GM19239 (cell line): Measurements from ENCODE around the gene RAD51B.

ENCODE experiments used
- DNase-seq: peaks from one replicate; pipeline ENCODE4 v3.0.0; 2011; ENCODE audit warnings: low spot score; ENCODE audit not compliant: insufficient read length
- FAIRE-seq: peaks from 2 replicates; lab custom pipeline; 2011; peaks lifted over from hg19 to GRCh38; lab: Jason Lieb, UNC

The RAD51B gene

DNA sequence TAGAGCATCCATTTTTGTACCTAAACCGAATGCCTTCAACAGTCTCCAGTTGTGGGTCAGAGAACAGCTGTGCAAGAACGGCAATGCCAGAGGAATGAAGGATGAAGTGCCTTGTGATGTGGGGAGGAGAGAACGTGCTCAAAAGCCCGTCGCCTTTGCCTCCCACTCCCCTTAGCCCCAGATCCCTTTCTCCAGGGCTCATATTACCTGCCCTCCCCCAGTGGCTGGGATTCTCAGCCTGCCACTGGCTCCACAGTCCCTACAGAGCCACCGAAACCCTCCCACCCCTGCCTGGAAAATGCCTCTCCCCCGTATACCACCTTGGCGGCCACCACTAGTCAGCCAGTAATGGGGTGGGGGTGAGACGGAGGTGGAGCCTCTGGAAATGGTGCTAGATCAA is 814.8 kb downstream of the RAD51B start:
- FAIRE-seq: no peak
- DNase-seq: no peak

DNA sequence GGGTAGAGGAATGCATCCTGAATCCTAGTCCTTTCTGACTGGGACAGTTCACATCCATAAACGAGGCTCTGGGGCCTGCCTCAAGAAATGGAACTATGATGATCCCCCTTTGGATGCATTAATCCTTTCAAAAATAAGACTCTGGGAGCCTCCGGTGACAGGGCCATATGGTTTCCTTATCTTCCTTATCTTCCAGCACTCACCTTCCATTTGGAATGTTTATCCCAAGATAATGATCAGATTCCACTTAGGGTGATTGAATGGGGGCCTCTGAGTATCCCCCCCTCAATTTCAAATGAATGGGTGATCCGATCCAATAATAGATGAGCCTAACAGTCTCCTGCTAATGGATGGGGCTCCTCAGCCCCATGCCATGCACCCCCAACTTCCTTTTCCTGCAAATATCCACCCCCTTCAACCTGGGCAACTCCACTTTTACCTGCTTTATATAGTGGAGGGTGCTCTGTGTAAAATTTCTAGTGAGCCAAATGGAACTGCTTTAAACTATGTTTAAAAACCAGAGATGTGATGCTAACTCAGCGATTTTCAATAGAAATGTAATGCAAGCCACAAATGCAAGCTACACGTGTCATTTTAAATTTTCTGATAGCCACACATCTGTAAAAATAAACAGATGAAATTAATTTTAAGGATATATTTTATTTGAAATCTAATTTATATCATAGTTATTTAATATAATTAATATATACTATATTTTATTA is 815.5 kb downstream of the RAD51B start:
- FAIRE-seq (no peak), DNase-seq (no peak)

DNA sequence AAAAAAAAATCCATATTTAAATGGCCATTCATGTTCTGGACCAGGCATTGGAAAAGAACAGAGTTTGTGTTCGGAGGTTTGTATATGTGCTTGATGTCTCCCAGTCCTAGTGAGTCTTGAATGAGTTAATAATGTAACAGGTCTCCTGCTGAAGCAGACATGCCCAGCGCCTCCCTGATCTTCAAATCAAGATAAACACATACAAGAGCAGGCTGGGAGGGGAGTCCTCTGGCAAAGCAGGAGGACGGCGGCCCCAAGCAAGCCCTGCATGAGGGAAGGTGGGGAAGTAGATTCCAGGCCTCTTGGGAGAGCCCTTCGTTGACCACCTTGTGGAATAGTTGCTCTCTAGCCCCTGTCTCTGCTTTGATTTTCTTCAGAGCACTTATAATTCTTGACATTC is 817.0 kb downstream of the RAD51B start:
- no peak for DNase-seq
- no peak for FAIRE-seq

DNA sequence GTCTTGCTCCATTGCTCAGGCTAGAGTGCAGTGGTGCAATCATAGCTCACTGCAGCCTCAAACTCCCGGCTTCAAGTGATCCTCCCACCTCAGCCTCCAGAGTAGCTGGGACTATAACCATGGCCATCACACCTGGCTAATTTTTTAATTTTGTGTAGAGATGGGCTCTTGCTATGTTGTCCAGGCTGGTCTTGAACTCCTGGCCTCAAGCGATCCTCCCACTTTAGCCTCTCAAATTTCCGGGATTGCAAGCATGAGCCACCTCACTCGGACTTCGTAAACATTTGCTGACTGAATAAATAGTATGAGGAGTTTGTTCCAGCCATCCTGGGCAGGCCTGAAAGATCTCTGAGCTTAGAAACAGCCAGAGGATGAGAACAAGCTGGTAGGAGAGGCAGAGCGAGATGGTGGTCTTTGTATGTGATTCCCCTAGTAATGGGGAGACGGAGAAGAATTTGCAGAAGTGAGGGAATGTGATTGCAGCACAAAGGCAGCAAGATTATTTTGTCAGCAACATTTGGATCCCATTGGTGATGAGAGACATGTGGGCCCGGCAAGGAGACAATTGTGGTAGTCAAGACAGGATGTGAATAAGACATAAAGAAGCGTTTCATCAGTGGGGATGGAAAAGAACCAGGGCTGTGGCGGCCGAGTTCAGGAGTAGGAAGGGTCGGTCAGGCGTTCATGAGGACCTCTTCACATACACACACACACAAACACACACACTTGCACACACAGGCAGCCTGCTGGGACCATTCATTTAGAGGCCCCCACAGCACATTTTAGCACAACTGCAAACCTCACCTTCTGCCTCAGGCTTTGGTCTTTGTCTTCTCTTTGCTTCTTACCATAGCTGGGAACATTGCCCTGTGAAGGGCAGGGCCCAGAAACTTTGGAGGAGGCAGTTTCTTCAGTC is 817.8 kb downstream of the RAD51B start:
- FAIRE-seq (no peak), DNase-seq (no peak)

- DNase-seq (no peak), FAIRE-seq (no peak)
Measured at GRCh38 chr14:68638141-68638999, 818.8 kb downstream of the RAD51B start.

GRCh38 chr14:68639000-68639757 is 819.6 kb downstream of the RAD51B start:
- FAIRE-seq: no peak
- DNase-seq: no peak

- FAIRE-seq (no peak), DNase-seq (no peak)
Measured at GRCh38 chr14:68639758-68640574, 820.4 kb downstream of the RAD51B start.

GRCh38 chr14:68643673-68644072 is 824.1 kb downstream of the RAD51B start:
- DNase-seq (no peak), FAIRE-seq (no peak)

DNA sequence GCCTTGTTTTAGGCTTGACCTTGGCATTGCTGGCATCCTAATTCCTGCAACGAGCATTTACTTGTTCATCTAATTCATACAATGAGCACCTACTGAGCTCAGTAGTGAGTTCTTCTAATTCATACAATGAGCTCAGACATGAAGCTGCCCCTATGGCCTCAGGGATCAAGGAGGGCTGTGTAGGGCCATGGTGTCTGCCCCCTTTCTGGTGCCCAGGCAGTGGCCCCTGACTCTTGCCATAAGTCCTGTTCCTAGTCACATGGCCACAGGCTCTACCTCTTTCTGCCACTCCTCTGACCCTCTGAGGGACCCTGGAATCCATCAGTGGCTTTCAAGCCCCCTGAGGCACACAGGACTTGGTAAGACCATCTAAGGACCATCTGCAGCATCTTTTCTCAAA is 824.5 kb downstream of the RAD51B start:
- FAIRE-seq: no peak
- DNase-seq: no peak

DNA sequence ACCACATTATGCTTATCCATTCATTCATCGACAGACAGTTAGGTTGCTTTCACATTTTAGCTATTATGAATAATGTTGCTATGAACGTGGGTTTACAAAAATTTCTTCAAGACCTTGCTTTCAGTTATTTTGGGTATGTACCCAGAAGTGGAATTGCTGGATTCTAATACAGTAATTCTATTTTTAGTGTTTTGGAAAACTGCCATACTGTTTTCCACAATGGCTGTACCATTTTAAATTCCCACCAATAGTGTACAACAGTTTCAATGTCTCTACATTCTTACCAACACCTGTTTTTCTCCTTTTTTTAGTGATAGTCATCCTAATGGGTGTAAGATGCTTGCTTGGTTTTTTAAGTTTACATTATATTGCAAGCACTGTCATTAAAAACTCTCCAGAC is 825.8 kb downstream of the RAD51B start:
- DNase-seq: no peak
- FAIRE-seq: no peak

- DNase-seq: no peak
- FAIRE-seq: no peak
Measured at GRCh38 chr14:68649476-68650189, 830.1 kb downstream of the RAD51B start.

DNA sequence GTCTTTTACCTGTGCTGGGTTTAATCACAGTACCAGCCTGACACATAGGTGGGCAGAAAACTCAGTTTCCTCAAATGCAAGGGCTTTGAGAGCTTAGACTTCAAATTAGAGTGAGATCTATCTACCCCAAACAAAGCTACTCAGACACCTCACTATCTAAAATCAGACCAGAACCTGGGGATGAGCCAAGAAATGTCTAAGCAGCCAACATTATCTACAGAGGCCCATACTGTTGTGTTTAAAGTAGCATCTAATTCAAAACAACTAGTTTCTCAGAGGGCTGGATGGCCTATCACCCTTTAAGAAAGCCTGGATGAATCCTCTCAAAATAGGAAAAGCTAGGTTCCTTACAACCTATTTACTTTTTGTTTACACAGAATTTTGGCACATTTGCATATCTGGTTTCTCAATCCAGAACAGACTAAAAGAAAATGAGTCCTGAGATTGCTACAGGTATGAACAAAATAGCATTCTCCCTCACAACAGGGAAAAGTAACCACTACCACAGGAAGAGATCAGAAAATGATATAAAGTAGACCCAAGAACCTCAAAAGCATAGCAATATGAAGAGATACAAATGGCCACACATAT is 830.9 kb downstream of the RAD51B start:
- DNase-seq: no peak
- no peak for FAIRE-seq

DNA sequence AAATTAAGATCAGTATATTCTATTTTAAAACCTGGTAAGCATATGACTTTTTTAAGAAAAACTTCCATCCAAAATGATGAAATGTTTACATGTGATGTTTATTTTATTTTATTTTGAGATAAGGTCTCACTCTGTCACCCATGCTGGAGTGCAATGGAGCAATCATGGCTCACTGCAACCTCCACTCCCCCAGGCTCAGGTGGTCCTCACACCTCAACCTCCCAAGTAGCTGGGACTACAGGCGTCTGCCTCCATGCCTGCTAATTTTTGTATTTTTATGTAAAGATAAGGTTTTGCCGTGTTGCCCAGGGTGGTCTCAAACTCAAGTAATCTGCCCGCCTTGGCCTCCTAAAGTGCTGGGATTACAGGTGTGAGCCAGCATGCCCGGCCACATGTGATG is 831.5 kb downstream of the RAD51B start:
- DNase-seq: no peak
- no peak for FAIRE-seq

- FAIRE-seq (no peak), DNase-seq (no peak)
Measured at GRCh38 chr14:68651652-68652432, 832.3 kb downstream of the RAD51B start.

DNA sequence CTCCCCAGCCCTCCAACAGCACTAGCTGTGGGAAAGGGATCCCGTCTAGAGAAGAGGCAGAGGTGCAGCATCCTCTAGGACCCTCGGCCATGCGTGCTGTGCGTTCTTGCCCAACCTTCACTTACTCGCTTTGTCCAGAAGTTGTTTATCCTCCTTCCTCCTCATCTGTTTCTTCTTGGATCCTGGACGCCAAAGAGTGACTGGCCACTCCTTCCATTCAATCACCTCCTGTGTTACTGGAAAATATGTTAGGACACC is 832.8 kb downstream of the RAD51B start:
- FAIRE-seq: no peak
- DNase-seq: no peak

DNA sequence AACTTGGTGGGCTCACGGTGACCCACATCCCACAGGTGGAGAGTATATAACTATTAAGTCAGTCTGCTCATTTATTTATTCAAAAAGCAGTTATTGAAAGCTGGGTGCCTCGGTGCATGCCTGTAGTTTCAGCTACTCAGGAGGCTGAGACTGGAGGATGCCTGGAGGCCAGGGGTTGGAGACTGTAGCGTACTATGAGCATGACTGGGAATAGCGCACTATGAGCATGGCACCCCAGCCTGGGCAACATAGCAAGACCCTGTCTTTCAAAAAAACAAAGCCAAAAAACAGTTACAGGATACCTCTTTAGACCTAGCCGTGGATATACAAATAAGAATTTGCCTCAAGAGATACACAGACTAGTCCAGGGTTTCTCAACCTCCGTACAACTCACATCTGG is 833.5 kb downstream of the RAD51B start:
- DNase-seq (no peak), FAIRE-seq (no peak)

- DNase-seq (no peak), FAIRE-seq (no peak)
Measured at GRCh38 chr14:68653804-68654203, 834.2 kb downstream of the RAD51B start.
